VCaP (cell line): ENCODE results near the gene STAT3.

Experiments
- H3K27ac ChIP-seq: fragments of 450-650 bp; 2 replicates; pipeline ENCODE4 v1.5.1; 2017
- CTCF ChIP-seq: fragments of 450-650 bp; conservative IDR thresholded peaks from 2 replicates; pipeline ENCODE4 v1.5.1; 2017; ENCODE audit warnings: mild to moderate bottlenecking, moderate library complexity

STAT3 gene

GRCh38 chr17:42413464-42414040 is 25.3 kb upstream of the STAT3 start:
- TF ChIP-seq CTCF = no peak
- no peak overlapping the region for H3K27ac ChIP-seq

- H3K27ac ChIP-seq = no peak overlapping the region
- no peak for TF ChIP-seq CTCF
These were observed 23.9 kb upstream of the STAT3 start for GRCh38 chr17:42411905-42412679.

- no peak overlapping the region for H3K27ac ChIP-seq
- TF ChIP-seq CTCF = no peak
These were observed 23.1 kb upstream of the STAT3 start for GRCh38 chr17:42411361-42411760.

DNA sequence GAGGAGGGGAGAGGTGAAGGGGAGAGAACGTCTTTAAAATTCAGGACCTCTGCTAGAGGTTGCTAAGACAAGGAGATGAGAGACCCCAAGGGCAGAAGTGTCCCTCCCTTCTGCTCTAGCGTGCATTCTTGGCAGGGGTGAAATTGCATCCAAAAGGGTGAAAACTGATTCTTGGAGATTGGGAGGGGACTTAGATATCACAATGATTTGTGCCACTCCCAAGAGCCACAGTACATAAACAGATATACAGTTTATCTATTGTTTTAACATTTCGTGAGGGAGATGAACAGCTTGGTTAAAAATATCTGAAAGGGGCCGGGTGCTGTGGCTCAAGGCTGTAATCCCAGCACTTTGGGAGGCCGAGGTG is 22.1 kb upstream of the STAT3 start:
- no peak for TF ChIP-seq CTCF
- H3K27ac ChIP-seq = no peak overlapping the region

DNA sequence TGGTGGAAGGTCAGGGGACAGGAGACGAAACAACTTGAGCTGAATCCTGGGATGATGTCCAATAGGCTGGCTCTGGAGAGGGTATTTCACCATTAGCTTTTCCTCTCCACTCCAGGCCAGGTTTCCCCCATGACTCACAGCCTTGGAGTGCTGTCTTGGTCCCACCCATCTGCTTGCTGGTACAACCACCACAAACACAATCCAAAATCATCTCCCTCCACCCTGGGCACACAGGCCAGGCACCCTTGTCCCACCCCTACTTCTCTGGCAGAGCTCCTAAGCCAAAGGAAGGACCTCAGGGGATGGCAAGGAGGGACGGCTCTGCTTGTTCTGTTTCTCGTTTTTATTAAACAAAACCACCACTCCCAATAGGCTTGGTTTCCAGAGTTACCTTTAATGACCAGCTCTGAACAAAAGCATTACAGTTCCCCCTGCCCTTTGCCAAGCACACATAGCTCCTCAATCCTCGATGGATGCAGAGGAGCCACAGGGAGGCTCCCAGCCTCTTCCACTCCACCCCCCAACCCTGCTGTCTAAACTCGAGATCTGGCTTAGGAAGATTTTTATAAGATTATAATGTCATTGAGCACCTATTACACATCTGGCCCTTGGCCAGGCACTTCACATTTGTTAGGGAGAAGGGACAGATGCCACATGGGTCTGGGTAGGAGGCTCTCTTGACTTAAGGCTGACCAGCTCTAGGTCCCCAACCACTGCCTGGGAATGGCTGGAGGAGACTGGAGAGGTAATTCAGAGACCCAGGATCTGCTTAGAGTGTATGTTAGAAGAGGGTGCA is 21.5 kb upstream of the STAT3 start:
- TF ChIP-seq CTCF = no peak
- no peak overlapping the region for H3K27ac ChIP-seq

DNA sequence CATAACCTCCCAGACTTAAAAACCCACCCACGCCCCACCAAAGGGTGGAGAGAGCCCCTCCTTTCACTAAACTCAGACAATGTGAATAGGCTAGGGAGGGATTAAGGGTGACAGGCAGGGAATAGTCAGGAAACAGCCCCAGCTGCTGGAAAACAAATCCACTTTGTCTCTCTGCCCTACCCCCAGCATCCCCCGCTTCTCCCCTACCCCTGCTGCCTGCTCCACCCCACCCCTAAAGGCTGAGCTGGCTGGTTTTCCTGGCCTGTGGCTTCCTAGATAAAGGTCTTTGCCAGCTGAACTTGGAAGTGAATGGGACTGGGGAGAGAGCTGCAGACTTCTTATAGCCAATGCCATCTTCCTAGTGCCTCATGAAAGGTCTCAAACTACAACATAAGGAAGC is 19.8 kb upstream of the STAT3 start:
- TF ChIP-seq CTCF = no peak
- no peak overlapping the region for H3K27ac ChIP-seq

DNA sequence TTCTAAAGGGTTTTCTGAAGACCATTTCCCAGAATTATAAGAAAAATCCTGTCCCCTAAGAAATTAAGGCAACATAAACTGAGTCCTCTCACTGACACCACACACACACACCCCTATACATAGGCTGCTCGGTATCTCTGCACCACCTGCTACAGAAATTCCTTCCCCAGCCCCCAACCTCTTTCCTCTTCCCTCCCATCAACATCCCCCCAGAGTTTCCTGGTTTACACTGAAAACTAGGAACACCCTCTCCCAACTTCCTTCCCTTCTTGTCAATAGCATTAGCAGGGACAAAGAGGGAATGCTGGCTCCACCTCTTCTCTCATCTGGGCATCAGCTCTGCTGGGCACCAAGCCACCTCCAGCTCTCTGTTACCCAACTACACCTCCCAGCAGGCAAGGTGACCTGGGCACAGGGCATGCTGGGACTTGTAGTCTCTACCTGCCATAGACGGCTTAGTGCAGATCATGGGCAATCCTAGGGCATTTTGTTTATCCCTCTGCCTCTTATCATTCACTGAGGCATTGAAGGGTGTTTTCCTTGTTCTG is 19.1 kb upstream of the STAT3 start:
- TF ChIP-seq CTCF = no peak
- H3K27ac ChIP-seq = no peak overlapping the region
